ENCODE data around the gene BCAR3.
"Not testable (repeated sequence)": the region's sequence is repeated elsewhere in the genome, so short reads cannot be mapped to it uniquely, and the experiment has no call there.

BCAR3 gene

GRCh38 chr1:93677729-93678128 is 3.9 kb downstream of the BCAR3 start:
- H3K79me2 ChIP-seq = no peaks in the 10 kb centered on the region
- no peak overlapping the region for H3K4me3 ChIP-seq (ENCODE audit: low read depth, low read length)
- H3K4me1 ChIP-seq = peaks cover 18% of the 10 kb centered on the region
- H3K27me3 ChIP-seq (ENCODE audit: control insufficient read depth, insufficient read depth, low read length) = no peaks in the 10 kb centered on the region
- H3K9me3 ChIP-seq (ENCODE audit: control insufficient read depth, low read length) = no peaks in the 10 kb centered on the region
- no peak overlapping the region for H3K4me2 ChIP-seq (ENCODE audit: low read length)
- H2AFZ ChIP-seq = no peak overlapping the region
- H3K27ac ChIP-seq = no peak overlapping the region
- no peaks in the 10 kb centered on the region for H3K36me3 ChIP-seq (ENCODE audit: control insufficient read depth, insufficient read depth, low read length)
- no peak overlapping the region for H3K9ac ChIP-seq
- TF ChIP-seq CTCF (IDR thresholded peaks at IDR 0.05) = no peak

GRCh38 chr1:93676427-93676826 is 5.2 kb downstream of the BCAR3 start:
- no peak overlapping the region for H3K27ac ChIP-seq
- TF ChIP-seq CTCF (IDR thresholded peaks at IDR 0.05) = no peak
- no peaks in the 10 kb centered on the region for H3K79me2 ChIP-seq
- no peaks in the 10 kb centered on the region for H3K9me3 ChIP-seq (ENCODE audit: control insufficient read depth, low read length)
- no peak overlapping the region for H3K9ac ChIP-seq
- H3K4me2 ChIP-seq (ENCODE audit: low read length) = no peak overlapping the region
- no peak overlapping the region for H3K4me3 ChIP-seq (ENCODE audit: low read depth, low read length)
- no peaks in the 10 kb centered on the region for H3K27me3 ChIP-seq (ENCODE audit: control insufficient read depth, insufficient read depth, low read length)
- no peak overlapping the region for H2AFZ ChIP-seq
- H3K4me1 ChIP-seq = peaks cover 19% of the 10 kb centered on the region
- H3K36me3 ChIP-seq (ENCODE audit: control insufficient read depth, insufficient read depth, low read length) = no peaks in the 10 kb centered on the region

GRCh38 chr1:93675931-93676330 is 5.7 kb downstream of the BCAR3 start:
- no peak overlapping the region for H3K27ac ChIP-seq
- no peak for TF ChIP-seq CTCF (IDR thresholded peaks at IDR 0.05)
- H3K36me3 ChIP-seq (ENCODE audit: control insufficient read depth, insufficient read depth, low read length) = no peaks in the 10 kb centered on the region
- H3K79me2 ChIP-seq = no peaks in the 10 kb centered on the region
- no peak overlapping the region for H3K9ac ChIP-seq
- H3K27me3 ChIP-seq (ENCODE audit: control insufficient read depth, insufficient read depth, low read length) = no peaks in the 10 kb centered on the region
- no peak overlapping the region for H3K4me3 ChIP-seq (ENCODE audit: low read depth, low read length)
- H2AFZ ChIP-seq = no peak overlapping the region
- no peaks in the 10 kb centered on the region for H3K9me3 ChIP-seq (ENCODE audit: control insufficient read depth, low read length)
- peaks cover 19% of the 10 kb centered on the region for H3K4me1 ChIP-seq
- no peak overlapping the region for H3K4me2 ChIP-seq (ENCODE audit: low read length)

- H3K4me1 ChIP-seq = peaks cover 17% of the 10 kb centered on the region
- no peak for TF ChIP-seq CTCF (IDR thresholded peaks at IDR 0.05)
- no peak overlapping the region for H3K4me3 ChIP-seq (ENCODE audit: low read depth, low read length)
- H3K79me2 ChIP-seq = no peaks in the 10 kb centered on the region
- no peak overlapping the region for H2AFZ ChIP-seq
- no peaks in the 10 kb centered on the region for H3K27me3 ChIP-seq (ENCODE audit: control insufficient read depth, insufficient read depth, low read length)
- no peak overlapping the region for H3K9ac ChIP-seq
- H3K36me3 ChIP-seq (ENCODE audit: control insufficient read depth, insufficient read depth, low read length) = no peaks in the 10 kb centered on the region
- H3K4me2 ChIP-seq (ENCODE audit: low read length) = no peak overlapping the region
- H3K9me3 ChIP-seq (ENCODE audit: control insufficient read depth, low read length) = no peaks in the 10 kb centered on the region
- H3K27ac ChIP-seq = no peak overlapping the region
Observed at GRCh38 chr1:93675271-93675670, 6.4 kb downstream of the BCAR3 start.

- H3K9me3 ChIP-seq (ENCODE audit: control insufficient read depth, low read length); H3K4me1 ChIP-seq; H2AFZ ChIP-seq; H3K27me3 ChIP-seq (ENCODE audit: control insufficient read depth, insufficient read depth, low read length); H3K79me2 ChIP-seq; H3K4me3 ChIP-seq (ENCODE audit: low read depth, low read length); H3K9ac ChIP-seq; H3K4me2 ChIP-seq (ENCODE audit: low read length); H3K27ac ChIP-seq; H3K36me3 ChIP-seq (ENCODE audit: control insufficient read depth, insufficient read depth, low read length): not testable (repeated sequence)
Observed at GRCh38 chr1:93674071-93674470, 7.6 kb downstream of the BCAR3 start.
